ENCODE data around the gene JARID2.

JARID2 gene

GRCh38 chr6:15513131-15513771 lies 267.4 kb downstream of the JARID2 start:
- no peak for DNase-seq

GRCh38 chr6:15513801-15514711 lies 268.2 kb downstream of the JARID2 start:
- no peak for DNase-seq

GRCh38 chr6:15515226-15515625 lies 269.4 kb downstream of the JARID2 start:
- no peak for DNase-seq

- DNase-seq, result no peak
These were observed 269.9 kb downstream of the JARID2 start for GRCh38 chr6:15515660-15516375.

- no peak for DNase-seq
These were observed 270.5 kb downstream of the JARID2 start for GRCh38 chr6:15516378-15516777.

- no peak for DNase-seq
These were observed 271.2 kb downstream of the JARID2 start for GRCh38 chr6:15516923-15517560.

GRCh38 chr6:15517600-15517999 lies 271.7 kb downstream of the JARID2 start:
- DNase-seq, result no peak

- DNase-seq, result no peak
These were observed 272.2 kb downstream of the JARID2 start for GRCh38 chr6:15518057-15518456.

GRCh38 chr6:15518878-15519277 lies 273.0 kb downstream of the JARID2 start:
- no peak for DNase-seq

GRCh38 chr6:15519681-15520080 lies 273.8 kb downstream of the JARID2 start:
- DNase-seq, result no peak

- DNase-seq, result no peak
These were observed 274.8 kb downstream of the JARID2 start for GRCh38 chr6:15520626-15521203.

- DNase-seq, result no peak
These were observed 275.7 kb downstream of the JARID2 start for GRCh38 chr6:15521582-15521981.

GRCh38 chr6:15522026-15522425 lies 276.2 kb downstream of the JARID2 start:
- DNase-seq, result no peak

GRCh38 chr6:15522427-15522826 lies 276.6 kb downstream of the JARID2 start:
- DNase-seq, result no peak

GRCh38 chr6:15522856-15523529 lies 277.1 kb downstream of the JARID2 start:
- DNase-seq, result no peak

GRCh38 chr6:15523679-15524630 lies 278.1 kb downstream of the JARID2 start:
- DNase-seq, result no peak

GRCh38 chr6:15524861-15525401 lies 279.1 kb downstream of the JARID2 start:
- no peak for DNase-seq

- no peak for DNase-seq
These were observed 280.4 kb downstream of the JARID2 start for GRCh38 chr6:15526212-15526701.

GRCh38 chr6:15527838-15528617 lies 282.2 kb downstream of the JARID2 start:
- no peak for DNase-seq

- DNase-seq, result no peak
These were observed 283.0 kb downstream of the JARID2 start for GRCh38 chr6:15528870-15529269.

All from CD4-positive, alpha-beta T cell treated with Interleukin-12 subunit alpha and Interleukin-12 subunit beta, for 1 hour (primary cell).